Retinal pigment epithelial cell (primary cell): Measurements from ENCODE around the gene NDUFC1.

Source experiments
- DNase-seq: peaks from one replicate; pipeline ENCODE4 v3.0.0-alpha.2; 2010; ENCODE audit warnings: low read depth
- H3K4me3 ChIP-seq: 2 replicates; pipeline ENCODE4 v1.5.1; 2011; ENCODE audit warnings: mild to moderate bottlenecking, low read length, control low read depth, moderate library complexity
- CTCF ChIP-seq: conservative IDR thresholded peaks from 2 replicates; pipeline ENCODE4 v1.5.1; 2011; ENCODE audit warnings: low read depth, low read length, control low read depth, inconsistent platforms

The NDUFC1 gene

GRCh38 chr4:139295206-139295941 is 6.9 kb downstream of the NDUFC1 start:
- peak overlapping the region; percentile 94 for H3K4me3 ChIP-seq
- TF ChIP-seq CTCF = peak; percentile 95
- peak; percentile 68 for DNase-seq

GRCh38 chr4:139286186-139286698 is 16.0 kb downstream of the NDUFC1 start:
- TF ChIP-seq CTCF = no peak
- no peak overlapping the region for H3K4me3 ChIP-seq
- no peak for DNase-seq

GRCh38 chr4:139282721-139283075 is 19.6 kb downstream of the NDUFC1 start:
- DNase-seq = no peak
- no peak overlapping the region for H3K4me3 ChIP-seq
- TF ChIP-seq CTCF = no peak

- TF ChIP-seq CTCF = no peak
- DNase-seq = no peak
Observed at GRCh38 chr4:139282065-139282720, 20.1 kb downstream of the NDUFC1 start.

GRCh38 chr4:139279760-139280620 is 22.3 kb downstream of the NDUFC1 start, which contains the start of gene MGARP:
TSS of gene MGARP (minus strand) at chr4:139280225. CDS start at chr4:139280158, 67 bp downstream.
- DNase-seq = no peak
- TF ChIP-seq CTCF = no peak
- H3K4me3 ChIP-seq = peak within 1 kb of the TSS; percentile 61

More at GRCh38 chr4:139282065-139282720, 20.1 kb downstream of the NDUFC1 start:
- no peak overlapping the region for H3K4me3 ChIP-seq

- peak overlapping the region; percentile 61 for H3K4me3 ChIP-seq
- DNase-seq = no peak
- no peak for TF ChIP-seq CTCF
Observed at GRCh38 chr4:139278912-139279759, 23.1 kb downstream of the NDUFC1 start.
